Neural progenitor cell (in vitro differentiated cells): ENCODE data around the gene MLNR. TPM values are rescaled to one million over a fixed set of nuclear protein-coding genes. Genes with fewer than 3 reads are reported as not detected.

Experiments
- DNase-seq: peaks from one replicate; pipeline ENCODE4 v3.0.0-alpha.2; 2016; ENCODE audit warnings: low spot score
- H2AFZ ChIP-seq: fragments of 200-600 bp; sonication (generic); replicated peaks from 2 replicates; pipeline ENCODE4 v1.6.1; 2016; ENCODE audit warnings: antibody characterized with exemption
- H3F3A ChIP-seq: fragments of 200-600 bp; sonication (generic); 2 replicates; pipeline ENCODE4 v1.6.1; 2016; ENCODE audit warnings: antibody characterized with exemption, low read depth
- H3K27ac ChIP-seq: fragments of 200-600 bp; sonication (generic); 2 replicates; pipeline ENCODE4 v1.5.1; 2016; ENCODE audit warnings: mild to moderate bottlenecking
- H3K27me3 ChIP-seq: fragments of 200-600 bp; sonication (generic); 2 replicates; pipeline ENCODE4 v1.6.1; 2016; ENCODE audit warnings: mild to moderate bottlenecking, moderate library complexity
- H3K36me3 ChIP-seq: fragments of 200-600 bp; sonication (generic); 2 replicates; pipeline ENCODE4 v1.5.1; 2016
- H3K4me1 ChIP-seq: fragments of 200-600 bp; sonication (generic); 2 replicates; pipeline ENCODE4 v1.6.1; 2016; ENCODE audit warnings: mixed run types
- H3K4me2 ChIP-seq: fragments of 200-600 bp; sonication (generic); 2 replicates; pipeline ENCODE4 v1.6.1; 2016
- H3K4me3 ChIP-seq: fragments of 200-600 bp; sonication (generic); 2 replicates; pipeline ENCODE4 v1.5.1; 2016
- H3K79me2 ChIP-seq: fragments of 200-600 bp; sonication (generic); 2 replicates; pipeline ENCODE4 v1.6.1; 2016; ENCODE audit warnings: low read depth
- H3K9ac ChIP-seq: fragments of 200-600 bp; sonication (generic); 2 replicates; pipeline ENCODE4 v1.6.1; 2016
- H3K9me3 ChIP-seq: fragments of 200-600 bp; sonication (generic); 2 replicates; pipeline ENCODE4 v1.5.1; 2016; ENCODE audit warnings: low read depth
- H4K20me1 ChIP-seq: fragments of 200-600 bp; sonication (generic); 2 replicates; pipeline ENCODE4 v1.6.1; 2016; ENCODE audit warnings: low read depth
- H3K27ac Mint-ChIP-seq: 3 replicates; pipeline ENCODE4 v1.8.0; 2021; ENCODE audit warnings: mixed read lengths
- H3K27me3 Mint-ChIP-seq: 2 replicates; pipeline ENCODE4 v1.8.0; 2022; ENCODE audit warnings: low read depth, mild to moderate bottlenecking, inconsistent platforms, moderate library complexity, mixed read lengths; ENCODE audit not compliant: insufficient read depth
- H3K36me3 Mint-ChIP-seq: 3 replicates; pipeline ENCODE4 v1.8.0; 2021; ENCODE audit warnings: mixed read lengths
- H3K4me1 Mint-ChIP-seq: 3 replicates; pipeline ENCODE4 v1.8.0; 2021; ENCODE audit warnings: mixed read lengths
- H3K4me3 Mint-ChIP-seq: 3 replicates; pipeline ENCODE4 v1.8.0; 2021; ENCODE audit warnings: mild to moderate bottlenecking, moderate library complexity, mixed read lengths
- H3K9me3 Mint-ChIP-seq: 3 replicates; pipeline ENCODE4 v1.8.0; 2020; ENCODE audit warnings: mixed read lengths
- CTCF ChIP-seq: fragments of 200-600 bp; sonication (generic); IDR thresholded peaks from 2 replicates; pipeline ENCODE4 v1.5.1; 2017; ENCODE audit warnings: antibody characterized with exemption, mild to moderate bottlenecking
- EZH2 ChIP-seq: fragments of 200-600 bp; sonication (generic); IDR thresholded peaks from 2 replicates; pipeline ENCODE4 v1.6.1; 2017; ENCODE audit warnings: antibody characterized with exemption, mild to moderate bottlenecking, moderate library complexity
- EZH2phosphoT487 ChIP-seq: fragments of 200-600 bp; sonication (generic); IDR thresholded peaks from 2 replicates; pipeline ENCODE4 v1.6.1; 2017; ENCODE audit warnings: antibody characterized with exemption
- small RNA-seq: library from RNA; depleted of rRNA; stranded (forward); fragments of <200 nt; gene quantifications from one replicate; pipeline ENCODE3, GENCODE V24; 2015
- total RNA-seq: library from RNA; depleted of rRNA; stranded (reverse); fragments of >200 nt; gene quantifications from 2 replicates; pipeline ENCODE4 v1.2.3, GENCODE V29; 2015; ENCODE audit warnings: low replicate concordance

The MLNR gene
- total RNA-seq, 1 donor from 2014 or later: not detected

DNA sequence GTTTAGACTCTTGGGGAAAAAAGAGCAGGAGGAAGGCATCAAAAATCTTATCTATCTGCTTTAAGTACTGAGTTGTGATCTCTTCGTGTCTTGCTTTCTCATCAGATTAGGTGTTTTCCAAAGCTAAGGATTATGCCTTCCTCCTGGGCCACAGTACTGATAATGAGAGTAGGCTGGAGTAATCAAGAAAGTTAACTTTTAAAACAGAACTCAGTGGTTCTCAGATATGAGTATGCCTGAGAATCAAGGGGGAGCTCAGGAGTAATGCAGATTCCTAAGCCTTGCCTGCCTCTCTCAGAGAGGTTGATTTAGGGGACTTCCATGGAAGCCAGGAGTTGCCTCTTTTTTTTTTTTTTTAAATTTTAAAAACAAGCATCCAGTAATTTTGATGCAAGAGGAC is 51.1 kb downstream of the MLNR start:
- H3K4me2 ChIP-seq: no peak overlapping the region
- no peaks in the 10 kb centered on the region for H3K79me2 ChIP-seq
- no peaks in the 10 kb centered on the region for H3K27me3 ChIP-seq
- H3K9me3 ChIP-seq: no peaks in the 10 kb centered on the region
- H3K27ac ChIP-seq: no peak overlapping the region
- no peak overlapping the region for H3K4me3 ChIP-seq
- Mint-ChIP-seq H3K27ac (no peak overlapping the region), H3K9me3 (no peaks in the 10 kb centered on the region), H3K4me1 (no peaks in the 10 kb centered on the region), H3K36me3 (peaks cover 4% of the 10 kb centered on the region), H3K27me3 (no peaks in the 10 kb centered on the region), H3K4me3 (no peak overlapping the region)
- TF ChIP-seq EZH2phosphoT487 (no peak), EZH2 (no peak), CTCF (no peak)
- H3K4me1 ChIP-seq: no peaks in the 10 kb centered on the region
- no peak overlapping the region for H2AFZ ChIP-seq
- no peaks in the 10 kb centered on the region for H3F3A ChIP-seq
- no peak for DNase-seq
- H3K9ac ChIP-seq: no peak overlapping the region
- H3K36me3 ChIP-seq: no peaks in the 10 kb centered on the region
- no peaks in the 10 kb centered on the region for H4K20me1 ChIP-seq

Small RNAs within 50 kb of the gene (small RNA-seq; reads per million reads assigned to genes)
- not detected for gene COX7CP1

Other genes with a start within 250 kb of the MLNR start
- gene FNDC3A, start 244.4 kb upstream of the MLNR start, total RNA-seq: 53.2 and 69.3 TPM in 2 replicates
- gene CDADC1, start 27.6 kb downstream of the MLNR start, total RNA-seq: 1.7 and 2.9 TPM in 2 replicates
- 15.1 and 18.1 TPM in 2 replicates for gene CAB39L, start 223.7 kb downstream of the MLNR start, total RNA-seq
- gene SETDB2, start 223.9 kb downstream of the MLNR start, total RNA-seq: 7.1 and 9.5 TPM in 2 replicates